Muscle of arm (tissue), 12 donors: ENCODE measurements around the gene SLC27A5. TPM values are rescaled to one million over a fixed set of nuclear protein-coding genes. Genes with fewer than 3 reads are reported as not detected.
"Not testable (repeated sequence)": the region's sequence is repeated elsewhere in the genome, so short reads cannot be mapped to it uniquely, and the experiment has no call there.

ENCODE experiments used
- DNase-seq: peaks from one replicate; pipeline ENCODE4 v3.0.0-alpha.2; 2013
- polyA plus RNA-seq, 12 donors: library from polyadenylated mRNA; unstranded; fragments of 120-200 nt; gene quantifications; one replicate each; pipeline ENCODE4 v1.2.1, GENCODE V29; 2013; ENCODE audit not compliant: insufficient read length in 12 of 12

Gene SLC27A5
- polyA plus RNA-seq, 12 donors, result 2.0 to 4.1 (median 3.8) TPM; not detected in 2

- peak; percentile 96 for DNase-seq
These were observed 12.5 kb downstream of the SLC27A5 start for GRCh38 chr19:58499021-58499927.

- DNase-seq, result no peak
These were observed 13.3 kb downstream of the SLC27A5 start for GRCh38 chr19:58498316-58499020.

- no peak for DNase-seq
These were observed 14.1 kb downstream of the SLC27A5 start for GRCh38 chr19:58497634-58498170.

- no peak for DNase-seq
These were observed 19.5 kb downstream of the SLC27A5 start for GRCh38 chr19:58492265-58492664.

GRCh38 chr19:58491393-58491792 is 20.4 kb downstream of the SLC27A5 start:
- no peak for DNase-seq

- DNase-seq, result not testable (repeated sequence)
These were observed 27.4 kb downstream of the SLC27A5 start for GRCh38 chr19:58484349-58484748.

GRCh38 chr19:58483776-58484175 is 28.0 kb downstream of the SLC27A5 start:
- DNase-seq, result no peak

- no peak for DNase-seq
These were observed 29.4 kb downstream of the SLC27A5 start for GRCh38 chr19:58482372-58482771.

- no peak for DNase-seq
These were observed 31.0 kb downstream of the SLC27A5 start for GRCh38 chr19:58480831-58481230.

GRCh38 chr19:58480481-58480830 is 31.3 kb downstream of the SLC27A5 start:
- DNase-seq, result no peak

- no peak for DNase-seq
These were observed 31.9 kb downstream of the SLC27A5 start for GRCh38 chr19:58479736-58480480.

- DNase-seq, result no peak
These were observed 32.5 kb downstream of the SLC27A5 start for GRCh38 chr19:58479303-58479702.

GRCh38 chr19:58477871-58478270 is 33.9 kb downstream of the SLC27A5 start:
- DNase-seq, result no peak

- DNase-seq, result no peak
These were observed 34.7 kb downstream of the SLC27A5 start for GRCh38 chr19:58477130-58477529.

GRCh38 chr19:58476498-58477015 is 35.2 kb downstream of the SLC27A5 start:
- DNase-seq, result peak; percentile 34

GRCh38 chr19:58475714-58476497 is 35.9 kb downstream of the SLC27A5 start, which contains the start of gene ZNF446:
TSS of gene ZNF446 (plus strand) at chr19:58476352. CDS start at chr19:58477219, 867 bp downstream.
- peak; percentile 97 for DNase-seq

GRCh38 chr19:58474997-58475713 is 36.6 kb downstream of the SLC27A5 start:
- DNase-seq, result no peak

GRCh38 chr19:58474291-58474996 is 37.3 kb downstream of the SLC27A5 start:
- DNase-seq, result no peak

GRCh38 chr19:58473775-58474174 is 38.0 kb downstream of the SLC27A5 start:
- DNase-seq, result no peak
